ENCODE results near the gene WDR37.

DNA sequence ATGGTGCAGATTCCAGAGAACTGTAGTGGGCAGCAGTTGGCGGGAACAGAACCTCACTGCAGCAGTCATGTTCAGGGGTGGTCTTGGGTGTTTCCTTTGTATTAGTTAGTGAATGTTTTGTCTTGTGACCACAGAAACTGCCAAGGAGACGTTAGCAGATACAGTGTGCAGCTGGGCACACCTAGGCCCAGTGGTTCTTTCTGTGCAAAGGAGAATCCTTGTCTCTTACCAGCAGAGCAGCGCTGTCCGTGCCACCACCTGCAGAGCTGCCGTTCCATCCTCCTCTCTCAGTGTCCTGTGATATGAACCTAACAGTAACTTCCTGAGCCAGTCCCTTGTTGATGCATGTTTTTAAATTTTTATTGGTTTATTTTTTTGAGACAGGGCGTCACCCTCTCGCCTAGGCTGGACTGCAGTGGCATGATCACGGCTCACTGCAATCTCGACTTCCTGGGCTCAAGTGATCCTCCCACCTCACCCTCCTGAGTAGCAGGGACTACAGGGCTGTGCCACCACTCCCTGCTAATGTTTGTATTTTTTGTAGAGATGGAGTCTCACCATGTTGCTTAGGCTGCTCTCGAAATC, 60.6 kb downstream of the WDR37 start:
- TF ChIP-seq, protein P1, sequence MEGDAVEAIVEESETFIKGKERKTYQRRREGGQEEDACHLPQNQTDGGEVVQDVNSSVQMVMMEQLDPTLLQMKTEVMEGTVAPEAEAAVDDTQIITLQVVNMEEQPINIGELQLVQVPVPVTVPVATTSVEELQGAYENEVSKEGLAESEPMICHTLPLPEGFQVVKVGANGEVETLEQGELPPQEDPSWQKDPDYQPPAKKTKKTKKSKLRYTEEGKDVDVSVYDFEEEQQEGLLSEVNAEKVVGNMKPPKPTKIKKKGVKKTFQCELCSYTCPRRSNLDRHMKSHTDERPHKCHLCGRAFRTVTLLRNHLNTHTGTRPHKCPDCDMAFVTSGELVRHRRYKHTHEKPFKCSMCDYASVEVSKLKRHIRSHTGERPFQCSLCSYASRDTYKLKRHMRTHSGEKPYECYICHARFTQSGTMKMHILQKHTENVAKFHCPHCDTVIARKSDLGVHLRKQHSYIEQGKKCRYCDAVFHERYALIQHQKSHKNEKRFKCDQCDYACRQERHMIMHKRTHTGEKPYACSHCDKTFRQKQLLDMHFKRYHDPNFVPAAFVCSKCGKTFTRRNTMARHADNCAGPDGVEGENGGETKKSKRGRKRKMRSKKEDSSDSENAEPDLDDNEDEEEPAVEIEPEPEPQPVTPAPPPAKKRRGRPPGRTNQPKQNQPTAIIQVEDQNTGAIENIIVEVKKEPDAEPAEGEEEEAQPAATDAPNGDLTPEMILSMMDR (IDR thresholded peaks at IDR 0.05), result no peak
- TF ChIP-seq EZH2 (IDR thresholded peaks at IDR 0.05; ENCODE audit: borderline replicate concordance, insufficient read depth, low read depth, low read length, poor library complexity, severe bottlenecking), result no peak

Data from B cell (primary cell).